Kidney (tissue), 14 donors: ENCODE results near the gene TEAD1. TPM values are rescaled to one million over a fixed set of nuclear protein-coding genes. Genes with fewer than 3 reads are reported as not detected.

Experiments
- DNase-seq, 5 donors: peaks; one replicate each; pipeline ENCODE4 v3.0.0-alpha.2; 2013 to 2020
- FAIRE-seq: peaks from 2 replicates; lab custom pipeline; 2012; peaks lifted over from hg19 to GRCh38; lab: Jason Lieb, UNC
- H3K27ac ChIP-seq, 2 donors: one replicate each; pipeline ENCODE4 v1.7.0; 2013; ENCODE audit warnings: low read depth in 2 of 2, low read length in 2 of 2, inconsistent platforms in 1 of 2
- H3K27me3 ChIP-seq: one replicate; pipeline ENCODE4 v1.7.1; 2013; ENCODE audit warnings: low read length, inconsistent platforms; ENCODE audit not compliant: control insufficient read depth, insufficient read depth
- H3K36me3 ChIP-seq, 3 donors: one replicate each; pipeline versions ENCODE4 v1.7.0 to v1.7.1; 2013; ENCODE audit warnings: low read length in 3 of 3, control low read depth in 1 of 3, inconsistent platforms in 1 of 3; ENCODE audit not compliant: insufficient read depth in 3 of 3, control insufficient read depth in 2 of 3
- H3K4me1 ChIP-seq, 3 donors: one replicate each; pipeline versions ENCODE4 v1.7.0 to v1.7.1; 2013; ENCODE audit warnings: low read length in 3 of 3, inconsistent platforms in 1 of 3, low read depth in 1 of 3; ENCODE audit not compliant: control insufficient read depth in 2 of 3, insufficient read depth in 2 of 3
- H3K4me3 ChIP-seq, 3 donors: one replicate each; pipeline versions ENCODE4 v1.7.0 to v1.8.1; 2013; ENCODE audit warnings: low read length in 3 of 3, control low read depth in 1 of 3, inconsistent platforms in 1 of 3
- H3K9ac ChIP-seq, 3 donors: one replicate each; pipeline versions ENCODE4 v1.7.0 to v1.7.1; 2013; ENCODE audit warnings: low read length in 3 of 3, control low read depth in 1 of 3, inconsistent platforms in 1 of 3
- H3K9me3 ChIP-seq, 3 donors: one replicate each; pipeline versions ENCODE4 v1.7.0 to v1.7.1; 2013; ENCODE audit warnings: low read length in 3 of 3, control low read depth in 1 of 3, inconsistent platforms in 1 of 3; ENCODE audit not compliant: control insufficient read depth in 2 of 3, insufficient read depth in 1 of 3
- CTCF ChIP-seq: IDR thresholded peaks from 3 replicates; pipeline ENCODE4 v1.5.1; 2012; ENCODE audit warnings: mild to moderate bottlenecking, moderate library complexity, borderline replicate concordance; ENCODE audit not compliant: insufficient read depth; ENCODE audit errors: extremely low read depth
- intact Hi-C: fragments of 100-400 bp; cut with DNase I; formaldehyde crosslinking; loops from one replicate; pipeline ENCODE4 v1.11.1; 2022
- polyA plus RNA-seq: library from polyadenylated mRNA; stranded (reverse); fragments of 350-450 nt; fragmentation: Illumina TruSeq; extraction: RNeasy Lipid Tissue Mini Kit (QIAGEN cat#74804); gene quantifications from one replicate; pipeline ENCODE4 v1.2.3, GENCODE V29; 2014; ENCODE audit warnings: low read depth, low replicate concordance; ENCODE audit not compliant: insufficient read depth
- total RNA-seq: library from RNA; stranded (reverse); fragmentation: NEBNext Ultra II Directional; extraction: Animal tissue kit (Norgen Biotek cat#: 25700); gene quantifications from one replicate; pipeline ENCODE4 v1.2.1, GENCODE V29; 2021
- donor health status: control.
- donor health status: control.
- donor health status: control.
- donor health status: control.
- donor health status: control.
- donor health status: DM: yes; HTN: yes; CAD: no.
- donor health status: Normal renal cell carcinoma (clear cell type).

TEAD1 gene
- total and polyA plus RNA-seq, 2 donors from 2014 or later: 7.6 to 77.2 TPM

- H3K9ac ChIP-seq: no peak overlapping the region
- no peaks in the 10 kb centered on the region for H3K9me3 ChIP-seq
- no peaks in the 10 kb centered on the region for H3K36me3 ChIP-seq
- H3K27me3 ChIP-seq: no peaks in the 10 kb centered on the region
- intact Hi-C loops: no loop called here
- no peak for FAIRE-seq
- no peak overlapping the region for H3K4me3 ChIP-seq
- TF ChIP-seq CTCF: no peak
- peaks cover 0 to 2% (median 0%) of the 10 kb centered on the region in 3 donors for H3K4me1 ChIP-seq
- no peak for DNase-seq
- H3K27ac ChIP-seq: no peak overlapping the region
Observed at GRCh38 chr11:12784445-12784844, 110.2 kb downstream of the TEAD1 start.

GRCh38 chr11:12784987-12785386 is 110.8 kb downstream of the TEAD1 start:
- H3K27ac ChIP-seq: no peak overlapping the region

GRCh38 chr11:12785901-12786300 is 111.7 kb downstream of the TEAD1 start:
- no peak for TF ChIP-seq CTCF
- no peaks in the 10 kb centered on the region for H3K27me3 ChIP-seq
- intact Hi-C loops: no loop called here
- H3K27ac ChIP-seq: no peak overlapping the region
- FAIRE-seq (no peak), DNase-seq (no peak)
- H3K36me3 ChIP-seq: no peaks in the 10 kb centered on the region
- H3K4me3 ChIP-seq: no peak overlapping the region
- H3K9me3 ChIP-seq: no peaks in the 10 kb centered on the region
- peaks cover 0 to 5% (median 0%) of the 10 kb centered on the region in 3 donors for H3K4me1 ChIP-seq
- no peak overlapping the region for H3K9ac ChIP-seq

More at GRCh38 chr11:12784987-12785386, 110.8 kb downstream of the TEAD1 start:
- no peaks in the 10 kb centered on the region for H3K27me3 ChIP-seq
- H3K4me1 ChIP-seq: peaks cover 0 to 5% (median 0%) of the 10 kb centered on the region in 3 donors
- no peaks in the 10 kb centered on the region for H3K36me3 ChIP-seq
- no peak overlapping the region for H3K4me3 ChIP-seq
- no peaks in the 10 kb centered on the region for H3K9me3 ChIP-seq
- intact Hi-C loops: no loop called here
- no peak for TF ChIP-seq CTCF
- H3K9ac ChIP-seq: no peak overlapping the region
- FAIRE-seq (no peak), DNase-seq (no peak)

GRCh38 chr11:12786450-12786849 is 112.2 kb downstream of the TEAD1 start:
- H3K4me1 ChIP-seq: peaks cover 0 to 5% (median 0%) of the 10 kb centered on the region in 3 donors
- no peak for TF ChIP-seq CTCF
- no peaks in the 10 kb centered on the region for H3K27me3 ChIP-seq
- DNase-seq: no peak
- H3K36me3 ChIP-seq: no peaks in the 10 kb centered on the region
- H3K27ac ChIP-seq: no peak overlapping the region
- intact Hi-C loops: no loop called here
- no peak overlapping the region for H3K4me3 ChIP-seq
- H3K9ac ChIP-seq: no peak overlapping the region
- H3K9me3 ChIP-seq: no peaks in the 10 kb centered on the region
- FAIRE-seq: no peak
